HL-60 (cell line): ENCODE results near the gene ICAM1.

ENCODE experiments used
- DNase-seq, 2 experiments: peaks; one replicate each; pipeline ENCODE4 v3.0.0-alpha.2; 2010 to 2020; ENCODE audit warnings: low read depth in 1 of 2, low spot score in 1 of 2
- H3K27ac ChIP-seq: fragments of 250-450 bp; sonication (Bioruptor Pico); replicated peaks from 2 replicates; pipeline ENCODE4 v1.5.1; 2020; ENCODE audit warnings: mild to moderate bottlenecking, moderate library complexity
- H3K27me3 ChIP-seq: fragments of 250-450 bp; sonication (Bioruptor Pico); 2 replicates; pipeline ENCODE4 v1.5.1; 2021; ENCODE audit warnings: mild to moderate bottlenecking, moderate library complexity; ENCODE audit not compliant: insufficient read depth, poor library complexity, severe bottlenecking
- H3K4me3 ChIP-seq: replicated peaks from 2 replicates; pipeline ENCODE4 v1.5.1; 2011; ENCODE audit warnings: mild to moderate bottlenecking, control low read depth, low read length; ENCODE audit not compliant: insufficient read depth
- CTCF ChIP-seq: IDR thresholded peaks from one replicate; pipeline ENCODE4 v1.5.1; 2011; ENCODE audit warnings: low read length, control low read depth, inconsistent platforms; ENCODE audit not compliant: insufficient read depth
- GABPA ChIP-seq: IDR thresholded peaks from 2 replicates; pipeline ENCODE4 v1.6.1; 2012; ENCODE audit warnings: low read depth
- POLR2AphosphoS5 ChIP-seq: IDR thresholded peaks from 2 replicates; pipeline ENCODE4 v1.6.1; 2012; ENCODE audit warnings: low read depth
- REST ChIP-seq: IDR thresholded peaks from 2 replicates; pipeline ENCODE4 v1.6.1; 2012; ENCODE audit warnings: low read depth; ENCODE audit not compliant: insufficient replicate concordance
- SPI1 ChIP-seq: IDR thresholded peaks from 2 replicates; pipeline ENCODE4 v1.6.1; 2012; ENCODE audit warnings: low read depth, mild to moderate bottlenecking, borderline replicate concordance

The ICAM1 gene

GRCh38 chr19:10256970-10257615, 13.8 kb upstream of the ICAM1 start:
- no peak for TF ChIP-seq SPI1
- TF ChIP-seq GABPA = no peak
- no peak overlapping the region for H3K4me3 ChIP-seq
- DNase-seq = no peak
- H3K27me3 ChIP-seq = no peaks in the 10 kb centered on the region
- no peak overlapping the region for H3K27ac ChIP-seq

GRCh38 chr19:10258080-10258710, 12.7 kb upstream of the ICAM1 start:
- TF ChIP-seq GABPA = no peak
- Histone ChIP-seq H3K4me3 (no peak overlapping the region), H3K27ac (no peak overlapping the region), H3K27me3 (no peaks in the 10 kb centered on the region)
- no peak for DNase-seq

- no peak for TF ChIP-seq CTCF
- TF ChIP-seq GABPA = no peak
- TF ChIP-seq POLR2AphosphoS5 = no peak
- no peak for TF ChIP-seq REST
- no peak for TF ChIP-seq SPI1
- Histone ChIP-seq H3K27me3 (no peaks in the 10 kb centered on the region), H3K4me3 (no peak overlapping the region), H3K27ac (no peak overlapping the region)
- DNase-seq = peak; percentile 45 to 85
These were observed 11.6 kb upstream of the ICAM1 start for GRCh38 chr19:10259162-10259905.

- Histone ChIP-seq H3K27me3 (no peaks in the 10 kb centered on the region), H3K4me3 (no peak overlapping the region), H3K27ac (no peak overlapping the region)
- TF ChIP-seq POLR2AphosphoS5 = 0 out of 2 replicates have a peak, but pooled peaks have one; percentile 26
- no peak for TF ChIP-seq CTCF
- DNase-seq = no peak
These were observed 10.8 kb upstream of the ICAM1 start for GRCh38 chr19:10260141-10260584.

- no peak overlapping the region for H3K27ac ChIP-seq
- H3K4me3 ChIP-seq = no peak overlapping the region
- no peak for DNase-seq
- TF ChIP-seq SPI1 = no peak
- no peak for TF ChIP-seq GABPA
- no peak for TF ChIP-seq REST
- TF ChIP-seq CTCF = no peak
- TF ChIP-seq POLR2AphosphoS5 = no peak
- H3K27me3 ChIP-seq = no peaks in the 10 kb centered on the region
These were observed 8.1 kb upstream of the ICAM1 start for GRCh38 chr19:10262771-10263170.
